Measurements from ENCODE around the gene C4A.
A peak's percentile ranks its signal among the peaks of the same experiment; 100 is the strongest.
"Not testable (repeated sequence)": the region's sequence is repeated elsewhere in the genome, so short reads cannot be mapped to it uniquely, and the experiment has no call there.

The C4A gene

GRCh38 chr6:31981744-31982143 lies at the start of gene C4A:
Gene C4A (plus strand): TSS chr6:31982057. CDS start chr6:31982108, 51 bp downstream.
- not testable (repeated sequence) for DNase-seq

- DNase-seq: not testable (repeated sequence)
These were observed 49.7 kb upstream of the C4A start for GRCh38 chr6:31932137-31932536.

- DNase-seq: no peak
These were observed 48.3 kb upstream of the C4A start for GRCh38 chr6:31933537-31933936.

GRCh38 chr6:31935021-31935420 lies 46.8 kb upstream of the C4A start:
- no peak for DNase-seq

GRCh38 chr6:31935823-31936222 lies 46.0 kb upstream of the C4A start:
- DNase-seq: no peak

- no peak for DNase-seq
These were observed 41.6 kb upstream of the C4A start for GRCh38 chr6:31940256-31940664.

- no peak for DNase-seq
These were observed 38.1 kb upstream of the C4A start for GRCh38 chr6:31943742-31944141.

- no peak for DNase-seq
These were observed 36.7 kb upstream of the C4A start for GRCh38 chr6:31945154-31945506.

GRCh38 chr6:31945507-31946369 lies 36.1 kb upstream of the C4A start, which contains the start of gene CFB:
Gene CFB (plus strand): TSS chr6:31946095. CDS start chr6:31946222, 127 bp downstream.
- no peak for DNase-seq

GRCh38 chr6:31946370-31946885 lies 35.4 kb upstream of the C4A start:
- no peak for DNase-seq

- DNase-seq: no peak
These were observed 34.7 kb upstream of the C4A start for GRCh38 chr6:31947070-31947675.

- no peak for DNase-seq
These were observed 34.0 kb upstream of the C4A start for GRCh38 chr6:31947864-31948263.

GRCh38 chr6:31948306-31948705 lies 33.6 kb upstream of the C4A start:
- no peak for DNase-seq

- DNase-seq: no peak
These were observed 33.0 kb upstream of the C4A start for GRCh38 chr6:31948753-31949413.

- no peak for DNase-seq
These were observed 31.8 kb upstream of the C4A start for GRCh38 chr6:31949926-31950548.

GRCh38 chr6:31952140-31952805 lies 29.6 kb upstream of the C4A start:
- DNase-seq: peak; percentile 29

GRCh38 chr6:31952890-31953289 lies 29.0 kb upstream of the C4A start:
- DNase-seq: no peak

GRCh38 chr6:31954511-31954910 lies 27.3 kb upstream of the C4A start:
- no peak for DNase-seq

GRCh38 chr6:31956796-31957195 lies 25.1 kb upstream of the C4A start:
- DNase-seq: no peak

- no peak for DNase-seq
These were observed 23.5 kb upstream of the C4A start for GRCh38 chr6:31958412-31958740.

- peak; percentile 99 for DNase-seq
These were observed 22.8 kb upstream of the C4A start, which contains the start of the genes NELFE and SKIC2 for GRCh38 chr6:31958741-31959739. Gene NELFE (minus strand): TSS chr6:31958971. CDS start chr6:31958446, 525 bp downstream. Gene SKIC2 (plus strand): TSS chr6:31959175. CDS start chr6:31959193, 18 bp downstream.
